Measurements from ENCODE around the gene TMEM260. TPM values are rescaled to one million over a fixed set of nuclear protein-coding genes. Genes with fewer than 3 reads are reported as not detected.

TMEM260 gene
- total and polyA plus RNA-seq, 2 experiments from 2014 or later, result 19.7 to 28.7 TPM

- Histone ChIP-seq H3K9me2 (replicated peaks; ENCODE audit: insufficient read depth) (no peaks in the 10 kb centered on the region), H3K4me1 (ENCODE audit: insufficient read depth) (no peaks in the 10 kb centered on the region), H3K79me2 (no peaks in the 10 kb centered on the region), H3K4me3 (no peak overlapping the region), H3K36me3 (replicated peaks; ENCODE audit: insufficient read depth, low read depth) (no peaks in the 10 kb centered on the region), H3K27ac (no peak overlapping the region), H3K27me3 (no peaks in the 10 kb centered on the region), H3K9me3 (ENCODE audit: low read depth) (no peaks in the 10 kb centered on the region), H4K20me1 (ENCODE audit: insufficient read depth, poor library complexity, severe bottlenecking) (no peaks in the 10 kb centered on the region), H3K4me2 (no peak overlapping the region), H2AFZ (no peak overlapping the region)
- TF ChIP-seq CTCF (IDR thresholded peaks at IDR 0.05; ENCODE audit: poor library complexity) (no peak), EZH2 (IDR thresholded peaks at IDR 0.05; ENCODE audit: borderline replicate concordance) (no peak), EZH2phosphoT487 (IDR thresholded peaks at IDR 0.05; ENCODE audit: low read depth, severe bottlenecking, unreplicated experiment) (no peak)
- WGBS (ENCODE audit: low lambda C conversion rate, missing lambda C conversion rate), result 98% methylated on average over 2 of the region's 2 CpGs
- DNase-seq (ENCODE audit: low spot score), result no peak
Observed at GRCh38 chr14:56539862-56540261, 39.7 kb upstream of the TMEM260 start.

- no peaks in the 10 kb centered on the region for H3K4me1 ChIP-seq (ENCODE audit: insufficient read depth)
- H3K4me3 ChIP-seq, result no peak overlapping the region
- no peak overlapping the region for H3K27ac ChIP-seq
- H3K79me2 ChIP-seq, result no peaks in the 10 kb centered on the region
- H3K9me2 ChIP-seq (replicated peaks; ENCODE audit: insufficient read depth), result no peaks in the 10 kb centered on the region
- no peak for DNase-seq (ENCODE audit: low spot score)
- H3K9me3 ChIP-seq (ENCODE audit: low read depth), result no peaks in the 10 kb centered on the region
- no peaks in the 10 kb centered on the region for H3K27me3 ChIP-seq
- no peak overlapping the region for H2AFZ ChIP-seq
- no peak for TF ChIP-seq EZH2phosphoT487 (IDR thresholded peaks at IDR 0.05; ENCODE audit: low read depth, severe bottlenecking, unreplicated experiment)
- no peak for TF ChIP-seq CTCF (IDR thresholded peaks at IDR 0.05; ENCODE audit: poor library complexity)
- TF ChIP-seq EZH2 (IDR thresholded peaks at IDR 0.05; ENCODE audit: borderline replicate concordance), result no peak
- no peaks in the 10 kb centered on the region for H3K36me3 ChIP-seq (replicated peaks; ENCODE audit: insufficient read depth, low read depth)
- no peak overlapping the region for H3K4me2 ChIP-seq
- no peaks in the 10 kb centered on the region for H4K20me1 ChIP-seq (ENCODE audit: insufficient read depth, poor library complexity, severe bottlenecking)
Observed at GRCh38 chr14:56543436-56543835, 36.2 kb upstream of the TMEM260 start.

DNA sequence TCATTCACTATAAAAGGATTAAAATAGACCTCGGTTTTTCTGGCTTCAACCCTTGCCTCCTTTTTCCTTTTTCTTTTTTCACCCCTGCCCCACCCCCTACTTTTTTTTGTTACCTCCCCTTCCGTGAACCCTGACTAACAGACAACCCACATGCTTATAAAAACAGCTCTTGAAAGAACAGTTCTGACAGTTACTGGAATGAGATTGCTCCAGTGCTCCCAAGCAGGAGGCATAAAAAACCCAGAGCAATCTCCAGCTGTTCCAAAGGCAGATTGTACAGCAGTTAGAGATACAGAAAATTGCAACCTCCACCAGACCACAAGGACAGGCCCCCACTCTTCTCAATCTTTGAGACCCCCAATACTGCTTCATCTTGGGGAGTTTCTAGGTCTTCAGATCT lies 29.9 kb upstream of the TMEM260 start:
- H3K36me3 ChIP-seq (replicated peaks; ENCODE audit: insufficient read depth, low read depth), result no peaks in the 10 kb centered on the region
- H3K4me3 ChIP-seq, result no peak overlapping the region
- TF ChIP-seq EZH2phosphoT487 (IDR thresholded peaks at IDR 0.05; ENCODE audit: low read depth, severe bottlenecking, unreplicated experiment) (no peak), CTCF (IDR thresholded peaks at IDR 0.05; ENCODE audit: poor library complexity) (no peak), EZH2 (IDR thresholded peaks at IDR 0.05; ENCODE audit: borderline replicate concordance) (no peak)
- H3K9me2 ChIP-seq (replicated peaks; ENCODE audit: insufficient read depth), result no peaks in the 10 kb centered on the region
- WGBS (ENCODE audit: low lambda C conversion rate, missing lambda C conversion rate), result 48% methylated on average over 2 of the region's 2 CpGs
- no peaks in the 10 kb centered on the region for H3K27me3 ChIP-seq
- H3K4me2 ChIP-seq, result no peak overlapping the region
- peaks cover 4% of the 10 kb centered on the region for H3K4me1 ChIP-seq (ENCODE audit: insufficient read depth)
- no peaks in the 10 kb centered on the region for H3K9me3 ChIP-seq (ENCODE audit: low read depth)
- no peak overlapping the region for H2AFZ ChIP-seq
- H3K79me2 ChIP-seq, result no peaks in the 10 kb centered on the region
- H3K27ac ChIP-seq, result no peak overlapping the region
- no peak for DNase-seq (ENCODE audit: low spot score)
- no peaks in the 10 kb centered on the region for H4K20me1 ChIP-seq (ENCODE audit: insufficient read depth, poor library complexity, severe bottlenecking)

GRCh38 chr14:56552615-56553014 lies 27.0 kb upstream of the TMEM260 start:
- TF ChIP-seq EZH2 (IDR thresholded peaks at IDR 0.05; ENCODE audit: borderline replicate concordance), result no peak
- no peak for TF ChIP-seq CTCF (IDR thresholded peaks at IDR 0.05; ENCODE audit: poor library complexity)
- no peak for TF ChIP-seq EZH2phosphoT487 (IDR thresholded peaks at IDR 0.05; ENCODE audit: low read depth, severe bottlenecking, unreplicated experiment)
- 47% methylated on average over 4 of the region's 4 CpGs for WGBS (ENCODE audit: low lambda C conversion rate, missing lambda C conversion rate)

More at GRCh38 chr14:56552615-56553014, 27.0 kb upstream of the TMEM260 start:
- H3K9me3 ChIP-seq (ENCODE audit: low read depth), result no peaks in the 10 kb centered on the region
- no peaks in the 10 kb centered on the region for H3K9me2 ChIP-seq (replicated peaks; ENCODE audit: insufficient read depth)
- H4K20me1 ChIP-seq (ENCODE audit: insufficient read depth, poor library complexity, severe bottlenecking), result no peaks in the 10 kb centered on the region
- H3K27ac ChIP-seq, result no peak overlapping the region
- no peak overlapping the region for H3K4me2 ChIP-seq
- peaks cover 4% of the 10 kb centered on the region for H3K4me1 ChIP-seq (ENCODE audit: insufficient read depth)
- no peaks in the 10 kb centered on the region for H3K79me2 ChIP-seq
- no peak for DNase-seq (ENCODE audit: low spot score)
- no peaks in the 10 kb centered on the region for H3K36me3 ChIP-seq (replicated peaks; ENCODE audit: insufficient read depth, low read depth)
- H2AFZ ChIP-seq, result no peak overlapping the region
- no peak overlapping the region for H3K4me3 ChIP-seq
- no peaks in the 10 kb centered on the region for H3K27me3 ChIP-seq

All from hepatocyte (in vitro differentiated cells).